Right atrium auricular region (tissue), 2 donors: ENCODE measurements around the gene DMD. TPM values are rescaled to one million over a fixed set of nuclear protein-coding genes. Genes with fewer than 3 reads are reported as not detected.

Experiments used
- DNase-seq: peaks from one replicate; pipeline ENCODE4 v3.0.0-alpha.2; 2019; ENCODE audit warnings: low spot score
- H3K27ac ChIP-seq, 2 donors: fragments of 200-600 bp; sonication (generic); 1 replicate in 1 of 2; 2 replicates in 1 of 2; pipeline ENCODE4 v1.5.1; 2016 to 2019
- H3K27me3 ChIP-seq, 2 donors: fragments of 200-600 bp; sonication (generic); one replicate each; pipeline versions ENCODE4 v1.5.1 to v1.6.0; 2017 to 2019
- H3K36me3 ChIP-seq: fragments of 200-600 bp; sonication (generic); one replicate; pipeline ENCODE4 v1.5.1; 2016
- H3K4me1 ChIP-seq, 2 donors: fragments of 200-600 bp; sonication (generic); one replicate each; pipeline versions ENCODE4 v1.5.1 to v1.6.0; 2017 to 2019
- H3K4me3 ChIP-seq, 2 donors: fragments of 200-600 bp; sonication (generic); 1 replicate in 1 of 2; 2 replicates in 1 of 2; pipeline ENCODE4 v1.5.1; 2017 to 2019; ENCODE audit warnings: mild to moderate bottlenecking in 1 of 2, moderate library complexity in 1 of 2
- H3K9me3 ChIP-seq, 2 donors: fragments of 200-600 bp; sonication (generic); one replicate each; pipeline ENCODE4 v1.5.1; 2019
- total RNA-seq, 2 donors: library from RNA; depleted of rRNA; stranded (reverse); fragments of >200 nt; gene quantifications; one replicate each; pipeline ENCODE4 v1.1.0, GENCODE V29; 2016
- TF ChIP-seq, protein P1 (sequence below), 2 donors: fragments of 200-600 bp; sonication (generic); IDR thresholded peaks; one replicate each; pipeline ENCODE4 v1.5.1; 2019; ENCODE audit warnings: antibody characterized with exemption in 2 of 2

DMD gene
- total RNA-seq, 2 donors from 2014 or later = 111 to 135 TPM

DNA sequence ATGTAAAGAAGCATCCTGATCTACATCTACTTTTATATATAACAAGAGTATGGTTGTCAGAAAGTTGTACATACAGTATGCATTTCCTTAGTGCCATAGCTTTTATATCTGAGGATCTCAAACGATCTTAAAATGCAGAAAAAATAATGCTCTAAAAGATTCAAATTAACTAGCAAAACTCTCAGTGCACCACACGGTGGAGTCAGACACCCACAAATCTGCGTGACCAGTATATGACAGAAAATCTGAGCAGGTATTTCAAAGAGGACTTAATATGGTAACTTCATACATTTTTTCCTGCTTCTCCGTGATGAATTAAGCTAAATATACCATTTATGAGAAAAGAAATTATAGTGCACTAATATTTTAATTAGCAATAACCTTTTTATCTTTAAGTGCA lies 803.0 kb downstream of the DMD start:
- H3K27me3 ChIP-seq = no peaks in the 10 kb centered on the region
- no peak overlapping the region for H3K4me3 ChIP-seq
- H3K4me1 ChIP-seq = no peaks in the 10 kb centered on the region
- TF ChIP-seq, protein P1, sequence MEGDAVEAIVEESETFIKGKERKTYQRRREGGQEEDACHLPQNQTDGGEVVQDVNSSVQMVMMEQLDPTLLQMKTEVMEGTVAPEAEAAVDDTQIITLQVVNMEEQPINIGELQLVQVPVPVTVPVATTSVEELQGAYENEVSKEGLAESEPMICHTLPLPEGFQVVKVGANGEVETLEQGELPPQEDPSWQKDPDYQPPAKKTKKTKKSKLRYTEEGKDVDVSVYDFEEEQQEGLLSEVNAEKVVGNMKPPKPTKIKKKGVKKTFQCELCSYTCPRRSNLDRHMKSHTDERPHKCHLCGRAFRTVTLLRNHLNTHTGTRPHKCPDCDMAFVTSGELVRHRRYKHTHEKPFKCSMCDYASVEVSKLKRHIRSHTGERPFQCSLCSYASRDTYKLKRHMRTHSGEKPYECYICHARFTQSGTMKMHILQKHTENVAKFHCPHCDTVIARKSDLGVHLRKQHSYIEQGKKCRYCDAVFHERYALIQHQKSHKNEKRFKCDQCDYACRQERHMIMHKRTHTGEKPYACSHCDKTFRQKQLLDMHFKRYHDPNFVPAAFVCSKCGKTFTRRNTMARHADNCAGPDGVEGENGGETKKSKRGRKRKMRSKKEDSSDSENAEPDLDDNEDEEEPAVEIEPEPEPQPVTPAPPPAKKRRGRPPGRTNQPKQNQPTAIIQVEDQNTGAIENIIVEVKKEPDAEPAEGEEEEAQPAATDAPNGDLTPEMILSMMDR (IDR thresholded peaks at IDR 0.05) = no peak
- H3K9me3 ChIP-seq = no peaks in the 10 kb centered on the region
- no peak for DNase-seq
- no peaks in the 10 kb centered on the region for H3K36me3 ChIP-seq
- H3K27ac ChIP-seq = no peak overlapping the region

DNA sequence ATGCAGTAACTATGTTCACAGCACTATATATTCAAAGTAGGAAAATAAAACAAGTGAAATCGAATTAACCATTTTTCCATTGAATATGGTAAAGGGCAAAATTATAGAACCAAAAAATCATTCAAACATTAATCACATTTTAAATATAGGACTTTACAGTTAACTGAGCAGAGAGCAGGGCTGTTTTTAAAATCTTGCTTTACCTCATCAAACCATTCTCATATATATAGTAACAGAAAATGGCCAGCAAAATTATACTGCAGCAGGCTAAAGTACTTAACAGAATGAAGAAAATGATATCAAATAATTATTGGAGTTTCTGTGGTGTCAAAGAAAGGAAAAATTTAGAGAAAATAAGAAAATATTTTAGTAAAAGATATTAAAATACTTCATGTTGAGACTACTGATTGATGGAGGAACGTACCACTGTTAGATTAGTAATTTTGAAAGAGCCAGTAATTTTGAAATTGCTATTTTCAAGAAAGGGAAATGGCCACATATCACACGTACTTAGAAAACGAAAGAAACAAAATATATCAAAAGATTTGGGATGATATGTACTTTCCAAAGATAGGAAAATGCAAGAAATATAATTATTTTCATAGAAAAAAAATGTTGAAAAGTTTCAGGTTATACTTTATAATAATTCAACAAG lies 813.7 kb downstream of the DMD start:
- no peaks in the 10 kb centered on the region for H3K4me1 ChIP-seq
- H3K36me3 ChIP-seq = no peaks in the 10 kb centered on the region
- H3K27ac ChIP-seq = no peak overlapping the region
- H3K27me3 ChIP-seq = no peaks in the 10 kb centered on the region
- TF ChIP-seq, protein P1 (IDR thresholded peaks at IDR 0.05) = no peak
- H3K9me3 ChIP-seq = no peaks in the 10 kb centered on the region
- no peak overlapping the region for H3K4me3 ChIP-seq
- no peak for DNase-seq

- Histone ChIP-seq H3K9me3 (no peaks in the 10 kb centered on the region), H3K4me1 (no peaks in the 10 kb centered on the region), H3K36me3 (no peaks in the 10 kb centered on the region), H3K27ac (no peak overlapping the region), H3K27me3 (no peaks in the 10 kb centered on the region), H3K4me3 (no peak overlapping the region)
- DNase-seq = no peak
- TF ChIP-seq, protein P1 (IDR thresholded peaks at IDR 0.05) = no peak
Measured at GRCh38 chrX:32395878-32396277, 815.5 kb downstream of the DMD start.

DNA sequence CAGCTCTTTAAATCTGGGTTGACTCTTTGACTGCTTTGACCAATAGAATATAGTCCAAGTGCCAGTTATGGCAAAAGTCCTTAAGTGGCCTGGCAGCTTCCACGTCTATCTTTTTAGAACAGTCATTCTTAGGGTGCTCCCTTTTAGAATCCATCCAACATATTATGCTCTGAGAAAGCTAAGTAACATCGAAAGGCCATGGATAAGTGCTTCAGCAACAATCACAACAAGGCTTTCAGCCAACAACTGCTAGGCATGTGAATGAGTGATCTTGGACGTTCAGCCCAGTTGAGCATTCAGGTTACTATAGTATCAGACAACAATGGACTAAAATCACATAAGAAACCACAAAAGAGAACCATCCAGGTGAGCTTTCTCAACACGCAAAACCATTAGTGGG lies 818.7 kb downstream of the DMD start:
- TF ChIP-seq, protein P1 (IDR thresholded peaks at IDR 0.05) = no peak
- no peaks in the 10 kb centered on the region for H3K9me3 ChIP-seq

GRCh38 chrX:32370456-32371205 lies 840.7 kb downstream of the DMD start:
- H3K9me3 ChIP-seq = no peaks in the 10 kb centered on the region
- no peak overlapping the region for H3K27ac ChIP-seq
- H3K36me3 ChIP-seq = no peaks in the 10 kb centered on the region
- DNase-seq = no peak
- no peaks in the 10 kb centered on the region for H3K27me3 ChIP-seq
- H3K4me3 ChIP-seq = no peak overlapping the region
- H3K4me1 ChIP-seq = no peaks in the 10 kb centered on the region
- TF ChIP-seq, protein P1 (IDR thresholded peaks at IDR 0.05) = no peak

More for the DNA sequence above, 818.7 kb downstream of the DMD start:
- Histone ChIP-seq H3K27me3 (no peaks in the 10 kb centered on the region), H3K36me3 (no peaks in the 10 kb centered on the region), H3K4me3 (no peak overlapping the region), H3K27ac (no peak overlapping the region), H3K4me1 (no peaks in the 10 kb centered on the region)
- no peak for DNase-seq
